HEK293T (cell line): ENCODE results near the gene HLCS.

Source experiments
- CTCF ChIA-PET: fragments of 350-600 bp; formaldehyde crosslinking; extraction: SDS; loops from one replicate; lab custom pipeline; 2021; ENCODE audit warnings: antibody characterized with exemption, inconsistent platforms; lab: Yijun Ruan, JAX
- POLR2A ChIA-PET: fragments of 350-600 bp; formaldehyde crosslinking; extraction: SDS; loops from one replicate; lab custom pipeline; 2020; ENCODE audit warnings: antibody characterized with exemption, inconsistent platforms; lab: Yijun Ruan, JAX
- DNase-seq: peaks from one replicate; pipeline ENCODE4 v3.0.0; 2012; ENCODE audit warnings: mixed read lengths; ENCODE audit errors: extremely low spot score
- ARNT ChIP-seq: fragments of 450-650 bp; IDR thresholded peaks from 2 replicates; pipeline ENCODE4 v1.6.1; 2017; ENCODE audit warnings: mild to moderate bottlenecking
- BHLHE40 ChIP-seq: fragments of 450-650 bp; IDR thresholded peaks from 2 replicates; pipeline ENCODE4 v1.6.1; 2016; ENCODE audit warnings: mild to moderate bottlenecking, moderate library complexity, borderline replicate concordance
- CTBP1 ChIP-seq: fragments of 450-650 bp; IDR thresholded peaks from 2 replicates; pipeline ENCODE4 v1.6.1; 2016; ENCODE audit warnings: borderline replicate concordance
- ELF4 ChIP-seq: fragments of 450-650 bp; IDR thresholded peaks from 2 replicates; pipeline ENCODE4 v1.6.1; 2017; ENCODE audit warnings: antibody characterized with exemption
- FOXA1 ChIP-seq: fragments of 450-650 bp; IDR thresholded peaks from 2 replicates; pipeline ENCODE4 v1.6.1; 2016; ENCODE audit warnings: mild to moderate bottlenecking
- FOXK2 ChIP-seq: fragments of 450-650 bp; IDR thresholded peaks from 2 replicates; pipeline ENCODE4 v1.6.1; 2016; ENCODE audit warnings: mild to moderate bottlenecking
- FOXM1 ChIP-seq: fragments of 450-650 bp; IDR thresholded peaks from 2 replicates; pipeline ENCODE4 v1.6.1; 2017; ENCODE audit warnings: mild to moderate bottlenecking, borderline replicate concordance
- HDGF ChIP-seq: fragments of 450-650 bp; IDR thresholded peaks from 2 replicates; pipeline ENCODE4 v1.6.1; 2017; ENCODE audit warnings: antibody characterized with exemption, borderline replicate concordance
- L3MBTL2 ChIP-seq: fragments of 450-650 bp; conservative IDR thresholded peaks from 2 replicates; pipeline ENCODE4 v1.6.1; 2016; ENCODE audit warnings: mild to moderate bottlenecking
- LEF1 ChIP-seq: fragments of 450-650 bp; IDR thresholded peaks from 2 replicates; pipeline ENCODE4 v1.6.1; 2017; ENCODE audit warnings: mild to moderate bottlenecking, borderline replicate concordance
- NFRKB ChIP-seq: fragments of 450-650 bp; IDR thresholded peaks from 2 replicates; pipeline ENCODE4 v1.6.1; 2016; ENCODE audit warnings: mild to moderate bottlenecking, moderate library complexity
- SP1 ChIP-seq: fragments of 450-650 bp; IDR thresholded peaks from 2 replicates; pipeline ENCODE4 v1.6.1; 2017
- SUZ12 ChIP-seq: fragments of 450-650 bp; IDR thresholded peaks from 2 replicates; pipeline ENCODE4 v1.6.1; 2016; ENCODE audit warnings: mild to moderate bottlenecking
- TARDBP ChIP-seq: fragments of 450-650 bp; IDR thresholded peaks from 2 replicates; pipeline ENCODE4 v1.6.1; 2016
- ZNF384 ChIP-seq: fragments of 450-650 bp; IDR thresholded peaks from 2 replicates; pipeline ENCODE4 v1.6.1; 2016
- TF ChIP-seq, protein P1 (sequence below): fragments of 450-650 bp; IDR thresholded peaks from 2 replicates; pipeline ENCODE4 v1.6.1; 2016

Gene HLCS

DNA sequence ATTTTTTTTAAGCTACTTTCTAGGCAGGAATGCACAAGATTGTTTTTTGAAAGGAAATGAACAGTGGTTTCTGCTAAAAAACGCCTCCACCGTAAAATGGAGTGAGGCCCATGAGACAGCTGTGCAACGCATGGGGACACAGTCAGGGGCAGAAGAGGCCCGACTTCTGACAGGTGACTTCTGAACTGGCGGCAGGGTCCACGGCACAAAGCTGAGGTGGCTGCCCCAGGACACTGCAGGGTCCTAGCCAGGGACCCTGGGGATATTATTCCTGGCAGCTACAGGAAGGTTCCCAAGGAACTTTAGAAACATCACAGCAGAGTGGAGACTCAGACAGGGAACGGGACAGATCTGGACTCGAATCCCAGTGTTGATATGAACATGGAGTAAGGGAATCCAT, 192.5 kb downstream of the HLCS start:
- DNase-seq: no peak
- POLR2A ChIA-PET: no interaction called here
- TF ChIP-seq FOXM1 (no peak), FOXK2 (no peak), BHLHE40 (no peak), TARDBP (no peak), FOXA1 (no peak), ELF4 (no peak), ARNT (no peak), CTBP1 (no peak), L3MBTL2 (no peak), NFRKB (no peak), SP1 (no peak), SUZ12 (no peak), ZNF384 (no peak), LEF1 (no peak), HDGF (no peak)
- TF ChIP-seq, protein P1, sequence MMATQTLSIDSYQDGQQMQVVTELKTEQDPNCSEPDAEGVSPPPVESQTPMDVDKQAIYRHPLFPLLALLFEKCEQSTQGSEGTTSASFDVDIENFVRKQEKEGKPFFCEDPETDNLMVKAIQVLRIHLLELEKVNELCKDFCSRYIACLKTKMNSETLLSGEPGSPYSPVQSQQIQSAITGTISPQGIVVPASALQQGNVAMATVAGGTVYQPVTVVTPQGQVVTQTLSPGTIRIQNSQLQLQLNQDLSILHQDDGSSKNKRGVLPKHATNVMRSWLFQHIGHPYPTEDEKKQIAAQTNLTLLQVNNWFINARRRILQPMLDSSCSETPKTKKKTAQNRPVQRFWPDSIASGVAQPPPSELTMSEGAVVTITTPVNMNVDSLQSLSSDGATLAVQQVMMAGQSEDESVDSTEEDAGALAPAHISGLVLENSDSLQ: no peak
- CTCF ChIA-PET: interaction anchor here (0.8 kb wide), 1 partner anchor 143 kb away, joined by 3 read pairs; no protein-coding TSS in a partner anchor

DNA sequence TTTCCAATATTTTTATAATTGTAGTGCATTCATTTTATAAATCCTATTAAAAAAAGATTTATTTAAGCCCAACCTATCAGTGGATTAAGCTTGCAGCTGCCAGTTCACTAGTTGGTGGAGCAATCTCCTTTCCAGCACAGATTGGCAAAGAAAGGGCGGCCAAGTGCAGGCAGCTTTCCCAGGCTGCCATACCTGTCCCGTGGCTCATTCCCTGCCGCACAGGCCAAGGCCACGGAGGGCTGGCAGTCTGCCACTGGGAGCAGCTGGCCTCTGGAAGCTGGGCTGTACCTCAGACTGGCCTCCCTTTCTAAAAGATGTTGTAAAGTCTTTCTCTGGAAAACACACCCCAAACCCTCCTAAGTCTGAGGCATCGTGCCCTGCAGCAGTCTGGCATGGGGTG, 193.4 kb downstream of the HLCS start:
- no peak for DNase-seq
- TF ChIP-seq NFRKB (no peak), SUZ12 (no peak), ARNT (no peak), TARDBP (no peak), SP1 (no peak), L3MBTL2 (no peak), FOXK2 (no peak), HDGF (no peak), ZNF384 (no peak), CTBP1 (no peak), BHLHE40 (no peak), LEF1 (no peak), ELF4 (no peak), FOXA1 (no peak), FOXM1 (no peak)
- TF ChIP-seq, protein P1: no peak
- POLR2A ChIA-PET: no interaction called here
- CTCF ChIA-PET: interaction anchor here (0.6 kb wide), 1 partner anchor 424 kb away, joined by 8 read pairs; no protein-coding TSS in a partner anchor

DNA sequence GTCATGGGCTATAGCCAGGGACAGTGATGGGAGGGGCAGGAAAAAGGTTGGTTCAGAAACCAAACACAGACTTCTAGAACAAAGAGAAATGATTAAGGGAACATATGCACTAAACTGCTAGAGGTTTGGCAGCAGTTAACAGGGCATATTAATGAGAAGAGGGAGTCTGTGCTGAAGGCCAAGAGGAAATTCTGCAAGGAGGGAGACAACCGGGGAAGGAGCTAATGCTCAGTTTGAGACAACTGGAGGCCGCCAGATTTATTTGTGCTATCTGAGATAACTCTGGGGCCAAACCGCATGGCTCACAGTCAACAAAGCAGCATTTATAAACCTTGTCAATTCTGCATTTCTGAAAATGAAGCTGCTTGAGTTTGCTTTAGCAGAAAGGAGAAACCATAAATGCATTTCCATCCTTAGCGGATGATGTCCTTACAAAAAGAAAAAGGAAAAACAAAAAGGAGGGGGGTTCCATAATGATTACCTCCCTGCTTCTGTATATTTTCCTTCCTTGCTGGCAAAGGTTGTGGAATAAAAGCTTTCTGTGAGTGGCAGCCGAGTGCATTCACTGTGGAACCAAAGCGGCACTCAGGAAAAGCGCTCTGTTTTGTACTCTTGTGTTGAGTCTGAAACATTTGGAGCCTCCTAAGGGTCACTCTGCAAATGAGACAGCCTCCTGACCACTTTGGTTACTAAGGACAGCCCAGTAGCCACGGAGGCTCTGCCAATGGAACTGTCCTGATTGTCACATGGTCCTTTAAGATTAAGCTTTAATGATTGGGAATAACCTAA, 197.2 kb downstream of the HLCS start:
- ChIA-PET POLR2A (interaction anchor here (1.1 kb wide), 1 partner anchor 15 kb away, joined by 3 read pairs; no protein-coding TSS in a partner anchor), CTCF (no interaction called here)
- TF ChIP-seq, protein P1: no peak
- no peak for TF ChIP-seq LEF1
- no peak for TF ChIP-seq L3MBTL2
- TF ChIP-seq ARNT: no peak
- no peak for TF ChIP-seq FOXK2
- TF ChIP-seq HDGF: no peak
- TF ChIP-seq FOXA1: no peak
- TF ChIP-seq SP1: no peak
- no peak for TF ChIP-seq ELF4
- no peak for TF ChIP-seq ZNF384
- TF ChIP-seq TARDBP: no peak
- TF ChIP-seq NFRKB: no peak
- no peak for TF ChIP-seq BHLHE40
- TF ChIP-seq FOXM1: no peak
- no peak for TF ChIP-seq SUZ12
- no peak for DNase-seq

DNA sequence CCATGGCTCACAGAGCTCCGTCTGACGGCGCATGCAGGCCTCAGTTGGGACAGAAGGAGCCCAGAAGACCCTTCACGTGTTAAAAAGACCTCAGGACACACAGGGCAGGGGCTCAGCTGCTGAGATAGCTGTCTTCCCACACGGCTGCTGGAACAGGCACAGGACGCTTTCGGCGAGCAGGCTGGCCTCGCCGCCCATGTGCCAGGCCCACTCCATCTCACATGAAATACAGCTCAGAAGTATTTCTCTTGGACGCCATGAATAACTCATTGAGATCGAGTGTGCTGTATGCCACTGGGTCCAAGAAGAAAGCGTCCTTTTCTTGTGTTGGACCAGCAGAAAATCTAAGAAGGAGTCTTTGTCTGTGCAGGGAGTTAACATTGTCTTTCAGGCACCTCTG, 198.0 kb downstream of the HLCS start:
- DNase-seq: no peak
- TF ChIP-seq FOXK2 (no peak), BHLHE40 (no peak), L3MBTL2 (no peak), NFRKB (no peak), FOXM1 (no peak), HDGF (no peak), TARDBP (no peak), ARNT (no peak), ELF4 (no peak), SP1 (no peak), LEF1 (no peak), CTBP1 (no peak)
- TF ChIP-seq, protein P1: no peak
- CTCF ChIA-PET: no interaction called here
- POLR2A ChIA-PET: interaction anchor here (1.1 kb wide), 1 partner anchor 15 kb away, joined by 3 read pairs; no protein-coding TSS in a partner anchor

DNA sequence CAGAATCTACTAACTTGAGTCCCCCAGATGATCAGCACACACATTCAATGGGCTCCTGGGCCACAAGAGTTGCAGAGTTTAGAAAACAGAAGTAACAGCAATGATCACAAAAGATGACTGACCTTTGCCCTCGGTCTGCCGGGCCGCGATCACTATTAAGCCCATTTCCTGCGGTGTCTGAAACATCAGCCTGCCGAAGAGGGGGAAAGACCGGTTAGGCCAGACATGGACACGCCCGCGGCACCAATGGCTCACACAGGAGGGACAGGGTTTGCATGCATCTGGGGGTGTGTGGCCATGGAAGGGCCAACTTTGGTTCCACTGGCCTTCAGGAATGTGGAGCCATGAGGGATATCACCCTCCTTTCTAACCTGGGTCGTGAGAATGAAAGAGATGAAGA, 199.4 kb downstream of the HLCS start:
- ChIA-PET POLR2A (no interaction called here), CTCF (no interaction called here)
- TF ChIP-seq FOXK2 (no peak), NFRKB (no peak), ARNT (no peak), LEF1 (no peak)
- DNase-seq: no peak
